ENCODE results near the gene WDR26.
"Not testable (repeated sequence)": the region's sequence is repeated elsewhere in the genome, so short reads cannot be mapped to it uniquely, and the experiment has no call there.

The WDR26 gene

DNA sequence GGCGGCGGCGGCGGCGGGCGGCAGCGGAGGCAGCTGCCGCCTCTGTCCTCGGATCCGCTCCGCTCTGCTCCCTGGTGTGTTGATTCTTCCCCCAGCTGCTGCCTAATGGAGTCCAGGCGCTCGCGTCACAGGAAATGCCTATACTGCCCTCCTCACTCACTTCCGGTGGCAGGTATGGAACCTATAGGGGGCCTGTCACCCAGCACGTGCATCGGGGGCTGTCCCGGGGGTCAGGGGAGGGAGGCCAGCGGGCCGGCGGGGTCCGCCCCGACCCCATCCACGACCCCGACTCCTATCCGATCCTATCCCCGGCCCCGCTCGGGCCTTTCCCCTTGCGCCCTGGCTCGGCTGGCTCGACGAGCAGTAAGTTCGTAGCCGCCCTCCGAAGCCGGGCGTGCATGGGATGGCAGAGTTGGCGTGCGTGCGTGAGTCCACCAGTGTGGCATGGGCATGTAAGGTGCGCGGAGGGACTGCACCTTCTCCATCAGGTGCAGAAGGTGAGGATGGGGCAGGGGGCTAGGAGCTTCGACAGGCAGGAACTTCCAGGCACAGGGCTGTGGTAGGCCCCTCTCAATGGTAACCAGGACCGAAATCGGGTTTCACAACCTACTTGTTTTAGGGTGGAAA, at the start of gene WDR26:
Gene WDR26, minus strand, starts transcription at position 107 of the 627 bp plus-strand sequence.
- peak; percentile 52 for DNase-seq

DNA sequence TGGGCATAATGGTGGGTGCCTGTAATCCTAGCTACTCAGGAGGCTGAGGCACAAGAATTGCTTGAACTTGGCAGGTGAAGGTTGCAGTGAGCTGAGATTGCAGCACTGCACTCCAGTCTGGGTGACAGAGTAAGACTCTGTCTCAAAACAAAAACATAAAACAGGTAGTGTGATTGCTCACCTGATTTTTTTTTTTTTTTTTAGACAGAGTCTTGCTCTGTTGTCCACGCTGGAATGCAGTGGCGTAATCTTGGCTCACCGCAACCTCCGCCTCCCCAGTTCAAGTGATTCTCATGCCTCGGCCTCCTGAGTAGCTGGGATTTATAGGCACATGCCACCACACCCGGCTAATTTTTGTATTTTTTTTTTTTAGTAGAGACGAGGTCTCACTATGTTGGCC, 48.6 kb upstream of the WDR26 start:
- not testable (repeated sequence) for DNase-seq

DNA sequence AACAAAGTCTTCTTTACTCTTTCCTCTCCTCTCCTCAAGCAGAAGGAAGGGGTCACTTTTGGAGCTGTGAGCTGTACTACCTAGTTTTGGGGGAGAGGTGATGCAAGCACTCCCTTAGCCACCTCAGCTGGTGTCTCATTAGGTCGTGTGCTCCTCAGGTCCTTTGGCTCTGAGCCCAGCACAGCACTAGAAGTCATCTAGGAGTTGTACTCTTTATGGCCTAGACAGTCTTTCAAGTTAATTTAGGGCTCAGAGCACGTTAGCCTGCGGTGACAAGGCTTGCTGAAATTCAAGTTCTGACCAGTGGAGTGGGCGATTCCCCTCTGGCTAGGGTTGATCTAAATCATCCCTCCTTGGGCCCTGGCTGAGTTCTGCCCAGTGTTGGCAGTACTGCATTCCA, 48.0 kb upstream of the WDR26 start:
- no peak for DNase-seq

DNA sequence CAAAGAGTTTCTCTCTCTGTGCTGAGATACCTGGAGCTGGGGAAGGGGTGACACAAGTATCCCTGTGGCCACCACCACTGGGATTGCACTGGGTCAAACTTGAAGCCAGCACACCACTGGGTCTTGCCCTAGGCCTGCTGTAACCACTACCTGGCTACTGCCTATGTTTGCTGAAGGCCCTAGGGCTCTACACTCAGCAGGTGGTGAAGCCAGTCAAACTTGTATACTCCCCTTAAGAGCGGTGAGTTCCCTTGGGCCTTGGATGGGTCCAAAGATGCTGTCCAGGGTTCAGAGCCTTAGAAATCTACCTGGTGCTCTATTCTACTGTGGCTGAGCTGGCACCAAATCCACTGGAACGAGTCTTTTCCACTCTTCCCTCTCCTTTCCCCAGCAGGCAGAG, 47.0 kb upstream of the WDR26 start:
- DNase-seq = no peak

DNA sequence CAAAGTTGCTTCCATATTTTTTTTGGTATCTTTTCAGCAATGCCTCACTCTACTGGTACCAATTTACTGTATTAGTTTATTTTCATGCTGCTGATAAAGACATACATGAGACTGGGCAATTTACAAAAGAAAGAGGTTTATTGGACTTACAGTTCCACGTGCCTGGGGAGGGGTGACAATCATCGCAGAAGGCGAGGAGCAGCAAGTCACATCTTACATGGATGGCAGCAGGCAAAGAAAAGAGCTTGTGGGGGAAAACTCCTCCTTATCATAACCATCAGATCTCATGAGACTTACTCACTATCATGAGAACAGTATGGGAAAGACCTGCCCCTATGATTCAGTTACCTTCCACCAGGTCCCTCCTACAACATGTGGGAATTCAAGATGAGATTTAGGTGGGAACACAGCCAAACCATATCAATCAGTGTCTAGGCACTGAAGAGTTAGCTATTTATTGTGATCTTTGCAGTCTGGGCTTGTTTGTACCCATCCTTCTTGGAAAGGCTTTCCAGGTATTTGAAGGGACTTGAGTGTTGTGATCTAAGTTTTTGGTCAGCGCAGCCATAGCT, 46.4 kb upstream of the WDR26 start:
- not testable (repeated sequence) for DNase-seq

DNA sequence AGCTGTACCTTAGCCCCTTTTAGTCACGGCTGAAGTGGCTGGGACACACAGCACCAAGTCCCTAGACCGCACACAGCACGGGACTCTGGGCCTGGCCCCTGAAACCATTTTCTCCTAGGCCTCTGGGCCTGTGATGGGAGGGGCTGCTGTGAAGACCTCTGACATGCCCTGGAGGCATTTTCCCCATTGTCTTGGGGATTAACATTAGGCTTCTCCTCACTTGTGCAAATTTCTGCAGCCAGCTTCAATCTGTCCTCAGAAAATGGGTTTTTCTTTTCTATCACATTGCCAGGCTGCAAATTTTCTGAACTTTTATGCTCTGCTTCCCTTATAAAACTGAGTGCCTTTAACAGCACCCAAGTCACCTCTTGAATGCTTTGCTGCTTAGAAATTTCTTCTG, 45.6 kb upstream of the WDR26 start:
- DNase-seq = not testable (repeated sequence)

DNA sequence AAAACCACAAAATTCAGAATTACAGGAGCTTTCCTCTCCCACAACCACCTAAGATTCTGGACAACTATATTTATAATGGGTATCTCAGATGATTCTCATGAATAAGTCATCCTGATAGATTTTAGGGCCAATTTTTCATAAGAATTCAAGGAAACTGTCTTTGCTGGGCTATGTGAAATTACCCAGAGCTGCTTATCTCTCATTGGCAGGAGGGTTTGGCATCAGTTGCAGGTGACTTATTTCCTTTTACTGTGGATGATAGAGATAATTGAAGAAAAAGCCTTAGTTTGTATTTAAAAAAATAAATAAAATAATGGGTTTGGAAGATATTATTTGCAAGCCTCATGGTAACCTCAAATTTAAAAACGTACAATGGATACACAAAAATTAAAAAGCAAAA, 38.2 kb upstream of the WDR26 start:
- no peak for DNase-seq

DNA sequence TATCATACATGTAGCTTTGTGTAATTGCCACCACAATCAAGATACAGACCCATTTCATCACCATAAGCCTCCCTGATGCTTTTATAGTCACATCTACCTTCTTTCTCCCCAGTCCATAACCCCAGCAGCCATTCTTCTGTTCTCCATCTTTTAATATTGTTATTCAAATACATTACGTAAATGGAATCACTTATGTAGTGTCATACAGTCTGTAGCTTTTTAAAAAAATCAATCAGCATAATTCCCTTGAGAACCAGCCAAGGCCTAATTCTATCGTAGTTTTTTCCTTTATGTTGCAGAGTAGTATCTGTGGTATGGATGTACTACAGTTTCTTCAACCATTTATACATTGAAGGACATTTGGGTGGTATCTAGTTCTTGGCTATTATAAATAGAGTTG, 31.6 kb upstream of the WDR26 start:
- no peak for DNase-seq

DNA sequence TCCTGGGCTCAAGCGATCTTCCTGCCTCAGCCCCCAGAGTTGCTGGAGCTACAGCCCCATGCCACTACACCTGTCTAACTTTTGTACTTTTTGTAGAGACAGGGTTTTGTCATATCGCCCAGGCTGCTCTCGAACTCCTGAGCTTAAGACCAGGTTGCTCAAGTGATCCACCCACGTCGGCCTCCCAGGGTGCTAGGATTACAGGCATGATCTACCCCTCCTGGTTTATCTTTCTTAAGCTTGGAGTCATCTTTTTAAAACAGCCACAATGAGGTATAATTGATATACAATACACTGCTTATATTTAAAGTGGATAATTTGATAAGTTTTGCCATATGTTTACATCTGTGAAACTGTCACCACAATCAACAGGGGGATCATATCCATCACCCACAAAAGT, 25.4 kb upstream of the WDR26 start:
- DNase-seq = no peak

DNA sequence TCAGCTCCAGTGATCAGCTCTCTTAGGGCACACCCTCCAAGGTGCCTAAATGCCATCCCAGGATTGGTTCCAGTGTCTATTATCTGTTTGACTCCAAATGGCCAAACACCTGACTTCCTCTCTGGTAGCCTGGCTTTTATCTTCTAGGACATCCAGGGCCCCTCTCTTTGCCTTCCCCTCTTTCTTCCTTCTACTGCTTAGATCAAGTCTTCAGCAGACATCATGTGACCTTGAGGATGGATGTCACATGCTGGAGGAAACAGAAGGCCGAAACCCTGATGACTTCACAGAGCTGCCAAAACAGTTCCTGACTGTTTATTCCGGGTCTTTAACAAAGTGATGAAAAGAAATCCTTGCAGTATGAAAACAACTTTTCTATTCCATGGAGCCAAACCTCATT, 24.4 kb upstream of the WDR26 start:
- no peak for DNase-seq

DNA sequence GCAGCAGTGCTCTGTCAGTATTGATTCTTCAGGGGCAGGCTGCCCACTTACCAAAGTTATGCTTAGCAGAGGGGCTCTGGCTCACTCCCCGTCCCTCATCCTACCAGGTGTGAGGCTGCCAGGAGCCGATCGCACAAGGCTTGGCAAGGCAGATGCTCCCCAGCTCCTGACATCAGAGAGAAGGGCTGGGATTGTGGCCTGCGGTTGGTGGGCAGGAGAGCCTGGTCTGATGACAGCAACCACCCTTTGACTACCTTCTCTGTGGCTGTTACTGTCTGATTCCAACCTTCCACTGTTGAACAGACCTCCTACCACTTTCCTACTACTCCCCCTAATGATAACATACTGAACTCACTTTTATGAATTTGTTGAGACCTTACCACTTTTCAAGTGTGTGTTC, 23.7 kb upstream of the WDR26 start:
- no peak for DNase-seq

DNA sequence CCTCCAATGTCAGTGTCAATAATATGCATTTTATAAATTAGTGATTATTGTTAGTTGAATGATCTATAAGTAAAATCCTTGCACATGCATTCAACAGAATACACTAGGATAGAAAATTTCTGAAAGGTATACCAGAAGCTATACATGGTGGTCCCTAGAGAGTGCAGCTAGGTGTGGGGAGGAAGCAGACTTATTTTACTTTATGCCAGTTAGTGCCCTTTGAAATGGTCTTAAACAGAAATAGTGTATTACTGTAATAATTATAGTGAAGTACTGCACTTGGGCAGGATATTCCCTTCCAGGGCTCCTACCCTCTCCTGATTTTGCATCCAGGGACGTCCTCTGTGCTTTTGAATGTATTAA, 23.2 kb upstream of the WDR26 start:
- DNase-seq = no peak

DNA sequence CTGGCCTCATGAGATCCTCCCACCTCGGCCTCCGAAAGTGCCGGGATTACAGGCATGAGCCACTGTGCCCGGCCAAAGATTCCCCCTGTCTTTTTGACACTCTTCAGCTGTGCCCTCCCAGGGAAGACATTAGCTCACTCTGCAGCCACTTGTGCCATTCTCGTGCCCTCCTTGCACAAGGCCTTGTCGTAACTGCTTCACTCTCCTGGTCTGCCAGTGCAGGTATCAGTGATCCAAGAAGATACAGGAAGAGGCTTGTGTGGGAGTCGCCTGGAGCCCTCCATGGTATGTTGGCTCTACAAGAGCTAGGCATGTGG, 22.0 kb upstream of the WDR26 start:
- no peak for DNase-seq

DNA sequence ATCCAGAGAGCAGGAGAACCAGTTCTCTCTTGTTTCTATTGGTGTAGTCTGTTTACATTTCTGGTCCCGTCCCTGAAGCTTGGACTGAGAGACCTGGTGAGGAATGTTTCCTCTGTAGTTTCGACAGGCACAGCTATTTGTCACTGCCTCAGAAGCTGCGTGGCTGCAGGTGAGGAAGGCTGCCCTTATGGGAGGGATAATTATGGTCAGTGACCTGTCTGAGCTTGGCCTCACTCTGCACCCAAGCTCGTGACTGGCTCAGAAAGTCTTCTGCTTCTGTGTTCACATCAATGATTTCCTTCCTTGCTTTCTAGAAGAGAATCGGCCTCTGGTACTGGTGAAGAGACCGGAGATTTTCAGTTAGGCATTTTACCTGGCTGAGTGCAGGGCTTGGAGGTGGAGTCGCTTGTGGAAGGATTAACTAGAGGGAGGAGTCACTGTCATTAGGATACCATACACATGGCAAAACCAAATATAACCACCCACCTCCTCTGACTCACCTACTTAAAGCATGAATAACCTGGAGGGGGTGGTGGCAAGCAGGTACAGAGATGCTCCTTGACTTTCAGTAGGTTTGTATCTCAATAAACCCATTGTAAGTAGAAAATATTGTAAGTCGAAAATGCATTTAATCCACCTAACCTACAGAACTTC, 19.9 kb upstream of the WDR26 start:
- peak; percentile 54 for DNase-seq

DNA sequence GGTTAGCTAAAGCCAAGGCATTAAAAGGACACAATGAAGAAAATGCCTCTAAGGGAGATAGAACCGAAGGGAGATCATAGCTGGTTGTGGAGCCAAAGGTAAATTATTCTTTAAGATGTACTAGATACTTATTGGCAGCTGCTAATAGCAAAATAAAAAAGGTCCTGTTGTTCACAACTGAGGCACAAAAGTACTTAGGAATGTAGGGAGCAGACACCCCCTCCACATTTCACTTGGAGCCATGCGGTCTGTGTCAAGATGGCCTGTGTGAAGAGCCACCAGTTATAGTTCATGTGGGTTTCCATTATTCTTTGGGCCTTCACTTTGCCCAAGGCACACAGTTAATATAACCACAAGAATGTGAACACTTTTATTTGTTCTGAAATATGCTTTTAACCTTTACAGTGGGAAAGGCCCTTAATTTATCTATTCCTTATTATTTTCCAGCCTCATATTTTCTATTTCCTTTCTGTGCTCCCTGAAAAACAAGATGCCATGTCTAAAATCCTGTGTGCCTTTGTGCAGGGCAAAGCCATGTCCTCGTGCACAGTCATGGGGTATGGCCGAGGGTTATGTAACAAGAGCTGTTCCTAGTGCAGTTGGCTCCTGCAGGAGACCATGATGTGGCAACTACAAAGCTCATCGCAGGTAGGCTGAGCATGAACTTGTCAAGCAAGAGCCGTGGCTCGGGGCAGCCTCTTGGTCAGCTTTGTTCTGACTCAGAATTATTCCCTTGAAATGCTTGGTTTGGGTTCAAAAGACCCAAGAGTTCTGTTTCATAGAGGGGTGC, 16.2 kb upstream of the WDR26 start:
- no peak for DNase-seq

DNA sequence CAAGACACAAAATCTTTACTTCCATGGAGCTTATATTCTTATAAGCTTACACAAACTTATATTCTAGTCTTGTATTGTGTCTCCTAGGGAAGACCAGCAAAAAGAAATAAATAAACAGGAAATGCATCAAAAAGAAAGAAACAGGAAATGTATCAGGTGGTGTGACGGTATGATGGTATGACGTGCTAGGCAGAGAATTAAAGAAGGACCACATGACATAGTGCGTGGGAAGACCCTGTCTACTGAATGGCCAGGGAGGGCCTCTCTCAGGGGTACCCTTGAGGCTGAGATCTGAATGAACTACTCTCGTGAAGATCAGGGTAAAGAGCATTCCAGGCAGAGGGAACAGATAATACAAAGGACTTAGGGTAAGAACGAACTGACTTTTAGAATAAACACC, 15.6 kb upstream of the WDR26 start:
- no peak for DNase-seq

DNA sequence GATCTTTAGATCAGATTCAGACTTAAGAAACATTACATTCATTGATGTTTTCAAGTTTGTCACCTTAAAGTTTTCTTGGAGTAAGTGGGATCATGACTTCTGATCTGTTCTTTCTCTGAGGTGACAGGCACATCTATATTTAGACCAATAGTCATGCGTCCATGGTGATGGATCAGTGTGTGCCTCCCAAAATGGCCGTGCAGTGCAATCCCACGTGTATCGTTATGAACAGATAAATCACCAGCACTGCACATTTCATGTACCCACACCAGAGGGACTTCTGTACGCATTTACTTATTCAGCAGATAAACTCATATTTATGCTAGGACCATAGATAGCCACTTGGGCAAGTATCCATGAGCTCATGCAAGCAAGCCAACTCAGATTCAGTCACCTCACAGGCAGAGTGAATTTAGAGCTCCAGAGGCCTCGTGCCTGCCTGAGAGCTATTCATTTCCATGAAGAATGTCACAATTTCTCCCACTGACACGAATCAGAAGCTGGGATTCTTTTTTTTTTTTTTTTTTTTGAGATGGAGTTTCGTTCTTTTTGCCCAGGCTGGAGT, 13.9 kb upstream of the WDR26 start:
- no peak for DNase-seq

DNA sequence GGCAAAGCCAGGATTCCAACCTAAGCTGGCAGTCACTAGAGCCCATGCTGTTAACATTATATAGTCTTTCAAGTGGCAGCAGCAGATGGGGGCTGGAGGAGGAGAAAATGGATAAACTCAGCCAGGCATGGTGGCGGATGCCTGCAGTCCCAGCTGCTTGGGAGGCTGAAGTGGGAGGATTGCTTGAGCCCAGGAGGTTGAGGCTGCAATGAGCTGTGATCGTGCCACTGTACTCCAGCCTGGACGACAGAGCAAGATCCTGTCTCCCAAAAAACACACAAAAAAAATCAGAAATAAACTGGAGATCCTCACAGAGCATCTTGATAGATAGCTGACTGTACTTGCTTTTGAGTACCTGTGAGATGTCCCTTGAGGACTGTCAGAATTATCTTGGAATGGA, 13.4 kb upstream of the WDR26 start:
- DNase-seq = no peak

DNA sequence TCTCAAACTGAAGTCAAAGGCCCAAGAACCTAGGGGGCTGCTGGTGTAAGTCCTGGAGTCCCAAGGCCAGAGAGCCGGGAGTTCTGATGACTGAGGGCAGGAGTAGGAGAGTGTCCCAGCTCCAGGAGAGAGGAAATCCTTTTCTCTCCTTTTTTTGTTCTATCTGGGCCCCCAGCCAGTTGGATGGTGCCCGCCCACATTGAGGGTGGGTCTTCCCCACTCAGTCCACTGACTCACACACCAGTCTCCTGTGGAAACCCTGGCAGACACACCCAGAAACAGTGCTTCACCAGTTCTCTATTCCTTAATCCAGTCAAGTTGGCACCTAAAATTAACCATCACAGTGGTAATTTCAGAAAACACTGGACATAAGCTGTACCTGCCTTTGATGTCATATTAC, 12.7 kb upstream of the WDR26 start:
- peak; percentile 3 for DNase-seq

DNA sequence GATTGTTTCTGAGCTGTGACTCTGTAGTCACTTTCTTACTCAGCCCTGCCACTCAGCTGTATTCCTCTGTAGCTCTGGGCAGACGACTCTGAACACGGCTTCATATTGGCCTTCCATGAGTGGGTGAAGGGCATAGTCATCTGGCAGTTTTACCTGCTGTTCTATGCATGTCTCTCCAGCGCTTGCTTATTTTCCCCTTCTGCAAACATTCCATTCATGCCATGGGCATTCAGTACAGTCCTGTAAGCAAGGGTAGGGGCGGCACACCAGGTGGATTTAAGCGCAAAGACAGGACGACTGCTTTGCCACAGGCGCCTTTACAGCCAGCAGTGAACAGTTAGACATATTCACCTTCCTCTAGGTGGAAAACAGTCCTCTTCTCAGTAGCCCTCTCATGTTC, 4.4 kb upstream of the WDR26 start:
- DNase-seq = peak; percentile 70

DNA sequence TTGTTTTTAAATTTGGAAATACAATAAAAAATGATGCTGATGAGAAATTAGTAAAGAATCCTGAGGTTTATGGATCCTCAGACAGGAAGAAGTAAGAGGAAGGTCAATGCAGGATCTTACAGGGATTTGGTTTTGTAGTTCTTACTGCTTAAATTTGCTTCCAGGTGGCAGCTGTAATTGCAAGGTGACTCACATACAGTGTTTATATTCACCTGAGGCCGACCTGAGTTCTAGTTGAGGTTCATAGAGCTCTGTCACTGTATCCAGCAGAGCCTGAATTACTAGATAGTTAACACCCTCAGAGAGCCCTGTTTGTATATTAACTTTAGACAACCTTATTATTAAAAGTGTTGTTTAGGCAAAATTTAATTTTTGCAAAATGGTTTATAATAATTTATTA, 1.4 kb upstream of the WDR26 start:
- DNase-seq = no peak

DNA sequence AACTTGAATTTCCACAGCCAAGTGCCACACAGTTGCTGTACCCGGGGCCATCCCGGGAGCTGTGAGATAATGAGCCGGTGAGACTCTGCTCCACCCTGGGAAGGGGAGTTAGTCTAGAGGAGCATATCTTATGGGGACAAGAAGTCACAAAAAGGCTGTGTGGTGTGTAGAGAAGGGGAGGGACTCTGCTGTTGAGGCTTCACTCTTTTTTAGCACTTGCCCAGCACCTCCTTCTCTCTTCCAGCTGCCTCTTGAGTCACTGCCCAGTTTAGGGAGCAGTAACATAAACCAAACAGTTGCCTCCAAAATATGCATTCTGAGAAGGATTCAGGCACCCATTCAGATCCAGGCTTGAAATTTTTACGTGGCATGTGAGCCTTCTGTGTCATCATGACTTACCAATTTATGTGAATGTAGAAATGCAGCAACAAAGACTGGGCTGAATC, 744 bp upstream of the WDR26 start:
- DNase-seq = peak; percentile 25
